Sigmoid colon (tissue), 4 donors: Measurements from ENCODE around the gene TENM3.

Experiments used
- CTCF ChIP-seq, 4 experiments: fragments of 450-650 bp in 3 of 4; fragments of 200-600 bp in 1 of 4; IDR thresholded peaks; one replicate each; pipeline ENCODE4 v1.5.1; 2016 to 2019; ENCODE audit warnings: antibody characterized with exemption in 4 of 4, mild to moderate bottlenecking in 3 of 4, moderate library complexity in 2 of 4
- POLR2AphosphoS5 ChIP-seq, 4 donors: sonication (generic); formaldehyde crosslinking; IDR thresholded peaks; one replicate each; pipeline ENCODE4 v1.6.1; 2017; ENCODE audit warnings: antibody characterized with exemption in 4 of 4

GRCh38 chr4:182208526-182209050, 34.6 kb upstream of the TENM3 start:
- no peak for TF ChIP-seq POLR2AphosphoS5 (IDR thresholded peaks at IDR 0.05)
- TF ChIP-seq CTCF (IDR thresholded peaks at IDR 0.05): no peak
